ENCODE measurements around the gene PPP4R4.
"Not testable (repeated sequence)": the region's sequence is repeated elsewhere in the genome, so short reads cannot be mapped to it uniquely, and the experiment has no call there.

The PPP4R4 gene

DNA sequence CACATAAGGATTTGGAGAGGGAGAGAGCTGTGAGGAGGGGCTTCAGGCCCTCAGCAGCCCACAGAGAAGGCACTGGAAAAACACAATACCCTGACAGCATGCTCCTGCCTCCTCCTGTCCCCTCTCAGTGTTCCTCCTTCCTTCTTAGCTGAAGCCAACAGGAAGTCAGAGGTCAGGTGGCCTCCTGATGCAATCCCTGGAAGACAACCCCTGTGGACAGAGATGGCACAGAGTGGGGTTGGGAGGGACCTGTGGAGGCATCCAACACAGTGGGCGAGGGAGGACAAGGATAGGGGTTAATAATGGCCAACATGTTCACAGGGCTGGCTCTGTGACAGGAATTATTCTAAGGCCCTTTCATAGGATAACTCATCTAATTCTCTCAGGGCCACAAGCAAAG is 29.4 kb upstream of the PPP4R4 start:
- TF ChIP-seq, protein P1, sequence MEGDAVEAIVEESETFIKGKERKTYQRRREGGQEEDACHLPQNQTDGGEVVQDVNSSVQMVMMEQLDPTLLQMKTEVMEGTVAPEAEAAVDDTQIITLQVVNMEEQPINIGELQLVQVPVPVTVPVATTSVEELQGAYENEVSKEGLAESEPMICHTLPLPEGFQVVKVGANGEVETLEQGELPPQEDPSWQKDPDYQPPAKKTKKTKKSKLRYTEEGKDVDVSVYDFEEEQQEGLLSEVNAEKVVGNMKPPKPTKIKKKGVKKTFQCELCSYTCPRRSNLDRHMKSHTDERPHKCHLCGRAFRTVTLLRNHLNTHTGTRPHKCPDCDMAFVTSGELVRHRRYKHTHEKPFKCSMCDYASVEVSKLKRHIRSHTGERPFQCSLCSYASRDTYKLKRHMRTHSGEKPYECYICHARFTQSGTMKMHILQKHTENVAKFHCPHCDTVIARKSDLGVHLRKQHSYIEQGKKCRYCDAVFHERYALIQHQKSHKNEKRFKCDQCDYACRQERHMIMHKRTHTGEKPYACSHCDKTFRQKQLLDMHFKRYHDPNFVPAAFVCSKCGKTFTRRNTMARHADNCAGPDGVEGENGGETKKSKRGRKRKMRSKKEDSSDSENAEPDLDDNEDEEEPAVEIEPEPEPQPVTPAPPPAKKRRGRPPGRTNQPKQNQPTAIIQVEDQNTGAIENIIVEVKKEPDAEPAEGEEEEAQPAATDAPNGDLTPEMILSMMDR (IDR thresholded peaks at IDR 0.05), result no peak
- Histone ChIP-seq H3K4me3 (no peak overlapping the region), H3K27ac (no peak overlapping the region)
- DNase-seq (ENCODE audit: low spot score), result no peak

DNA sequence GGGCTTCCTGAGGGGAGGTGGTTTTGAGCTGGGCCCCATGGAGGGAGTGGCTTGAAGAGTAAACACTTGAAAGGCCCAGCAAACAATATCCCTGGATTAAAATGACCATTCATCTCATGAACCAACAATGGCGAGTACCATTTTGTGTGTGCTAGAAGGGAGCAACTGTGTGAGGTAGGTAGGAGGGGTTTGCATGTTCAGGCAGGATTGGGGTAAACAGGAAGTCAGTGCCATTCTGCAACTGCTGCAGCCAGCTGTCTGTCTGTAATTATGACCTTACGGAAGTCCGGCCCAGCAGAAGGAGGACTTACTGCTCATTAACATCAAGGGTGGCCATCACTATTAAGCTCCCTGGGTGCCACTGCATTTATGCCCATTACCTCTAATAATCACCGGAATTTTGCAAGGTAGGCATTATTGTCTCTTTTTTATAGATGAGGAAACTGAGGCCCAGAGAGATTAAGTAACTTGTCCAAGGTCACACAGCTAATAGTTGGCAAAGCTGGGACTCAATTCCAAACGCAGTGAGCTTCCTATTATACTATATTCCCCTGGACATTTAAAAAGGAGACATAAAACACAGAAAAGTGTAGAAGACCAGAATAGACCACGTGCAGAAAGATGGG is 28.1 kb upstream of the PPP4R4 start:
- no peak for DNase-seq (ENCODE audit: low spot score)
- no peak overlapping the region for H3K4me3 ChIP-seq
- no peak overlapping the region for H3K27ac ChIP-seq
- TF ChIP-seq, protein P1 (IDR thresholded peaks at IDR 0.05), result no peak

DNA sequence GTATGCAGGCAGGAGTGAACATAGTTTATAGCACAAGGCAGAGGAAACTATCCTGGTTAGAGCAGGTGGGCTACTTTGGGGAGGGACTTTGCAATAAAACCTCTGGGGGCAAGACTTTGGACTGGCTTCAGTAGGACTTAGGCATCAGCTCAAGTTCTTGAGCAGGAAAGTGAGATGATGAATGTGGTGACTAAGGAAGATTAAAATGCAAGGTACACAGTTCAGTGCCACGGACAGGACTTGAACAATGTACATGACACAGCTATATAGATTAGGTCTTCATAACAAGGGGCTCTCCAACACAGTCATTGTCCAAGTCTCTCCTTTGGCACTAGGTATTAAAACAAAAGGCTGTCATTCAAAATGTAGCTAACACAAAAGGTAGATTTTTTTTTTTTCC is 21.4 kb upstream of the PPP4R4 start:
- TF ChIP-seq, protein P1 (IDR thresholded peaks at IDR 0.05), result no peak
- Histone ChIP-seq H3K4me3 (no peak overlapping the region), H3K27ac (no peak overlapping the region)
- no peak for DNase-seq (ENCODE audit: low spot score)

DNA sequence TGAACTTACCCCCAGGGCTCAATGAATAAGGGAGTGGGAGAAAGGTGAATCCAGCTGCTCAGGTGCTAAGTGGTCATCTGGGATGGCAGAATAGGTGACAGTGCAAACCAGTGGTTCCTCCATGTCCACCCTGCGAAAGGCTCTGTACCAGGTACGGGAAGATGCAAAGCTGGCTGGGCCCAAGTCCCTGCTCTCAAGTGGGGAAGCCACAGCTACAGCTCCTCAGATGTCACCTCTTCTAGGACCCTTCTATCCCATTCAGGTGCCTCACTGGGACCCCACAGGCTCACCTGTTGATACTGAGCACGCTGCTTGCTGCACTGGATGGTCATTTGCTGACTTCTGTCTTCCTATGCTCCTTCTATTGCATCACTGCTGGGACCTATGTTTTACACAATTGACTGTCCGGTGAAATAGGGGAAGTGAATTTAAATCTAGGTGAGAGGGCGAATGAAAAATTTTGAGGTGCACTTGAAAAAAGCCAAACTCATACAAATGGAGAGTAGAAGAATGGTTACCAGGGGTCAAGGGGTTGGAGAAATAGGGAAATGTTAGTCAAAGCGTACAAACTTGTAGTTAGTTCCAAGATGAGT is 20.3 kb upstream of the PPP4R4 start:
- no peak for DNase-seq (ENCODE audit: low spot score)
- Histone ChIP-seq H3K4me3 (no peak overlapping the region), H3K27ac (no peak overlapping the region)
- TF ChIP-seq, protein P1 (IDR thresholded peaks at IDR 0.05), result no peak

DNA sequence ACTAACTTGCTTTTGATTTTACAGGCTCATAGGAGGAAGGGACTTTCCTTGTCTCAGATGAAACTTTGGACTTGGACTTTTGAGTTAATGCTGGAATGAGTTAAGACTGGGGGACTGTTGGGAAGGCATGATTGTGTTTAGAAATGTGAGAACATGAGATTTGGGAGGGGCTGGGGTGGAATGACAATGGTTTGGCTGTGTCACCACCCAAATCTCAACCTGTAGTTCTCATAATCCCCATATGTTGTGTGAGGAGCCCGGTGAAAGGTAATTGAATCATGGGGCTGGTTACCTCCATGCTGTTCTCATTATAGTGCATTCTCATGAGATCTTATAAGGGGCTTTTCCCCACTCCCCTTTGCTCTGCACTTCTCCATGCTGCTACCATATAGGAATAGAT is 18.0 kb upstream of the PPP4R4 start:
- H3K4me3 ChIP-seq; H3K27ac ChIP-seq; DNase-seq (ENCODE audit: low spot score): not testable (repeated sequence)

- TF ChIP-seq, protein P1 (IDR thresholded peaks at IDR 0.05), result no peak
- Histone ChIP-seq H3K27ac (no peak overlapping the region), H3K4me3 (no peak overlapping the region)
- no peak for DNase-seq (ENCODE audit: low spot score)
These were observed 16.9 kb upstream of the PPP4R4 start for GRCh38 chr14:94157197-94157596.

- Histone ChIP-seq H3K4me3 (no peak overlapping the region), H3K27ac (no peak overlapping the region)
- TF ChIP-seq, protein P1 (IDR thresholded peaks at IDR 0.05), result no peak
- no peak for DNase-seq (ENCODE audit: low spot score)
These were observed 15.8 kb upstream of the PPP4R4 start for GRCh38 chr14:94158239-94158883.

Data from coronary artery (tissue), 2 donors.